ENCODE measurements around the gene MRPL58.
A peak's percentile ranks its signal among the peaks of the same experiment; 100 is the strongest.

MRPL58 gene

DNA sequence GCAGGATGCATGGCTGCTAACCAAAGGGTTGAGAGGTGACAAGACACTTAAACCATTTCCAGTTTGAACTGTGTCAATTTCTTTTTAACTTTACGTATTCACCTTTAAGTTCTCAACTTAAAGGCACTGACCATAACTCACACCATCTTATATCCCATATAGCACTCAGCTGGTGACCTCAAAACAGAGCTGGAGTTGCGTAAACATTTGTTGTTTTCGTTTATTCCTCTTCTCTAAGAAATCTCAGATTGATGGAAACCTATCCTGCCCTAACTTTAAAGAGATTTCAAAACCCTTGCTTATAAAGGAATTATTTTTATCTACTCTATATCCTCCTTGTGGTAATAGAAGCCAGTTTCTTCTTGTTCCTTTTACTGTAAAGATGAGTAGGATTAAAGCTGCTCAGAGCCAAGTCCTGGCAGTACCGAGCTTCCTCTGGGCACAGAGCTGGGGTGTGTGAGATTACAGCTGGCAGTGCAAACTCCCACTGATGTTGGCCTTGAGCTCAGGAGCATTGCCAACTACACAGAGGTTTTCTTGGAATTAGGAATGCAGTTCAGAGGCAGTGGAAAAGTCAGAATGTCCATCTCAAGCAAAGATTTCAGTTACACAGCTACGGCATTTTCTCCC is 35.9 kb downstream of the MRPL58 start:
- no peak for DNase-seq

DNA sequence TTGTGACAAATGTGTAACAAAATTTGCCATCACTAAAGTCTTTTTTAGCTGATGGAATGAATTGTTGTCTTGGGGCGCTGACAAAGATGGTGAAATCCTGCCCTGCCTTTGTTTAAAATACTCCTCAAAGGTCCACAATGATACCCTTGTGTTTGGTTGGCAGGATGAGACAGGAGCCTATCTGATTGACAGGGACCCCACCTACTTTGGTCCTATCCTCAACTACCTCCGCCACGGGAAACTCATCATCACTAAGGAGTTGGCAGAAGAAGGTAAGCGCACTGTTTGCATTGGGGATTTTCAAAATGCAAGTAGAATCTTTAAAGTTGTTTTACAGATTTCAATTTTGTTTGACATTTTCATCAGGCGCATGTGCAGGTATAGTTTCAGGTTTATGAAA is 36.6 kb downstream of the MRPL58 start:
- no peak for DNase-seq

DNA sequence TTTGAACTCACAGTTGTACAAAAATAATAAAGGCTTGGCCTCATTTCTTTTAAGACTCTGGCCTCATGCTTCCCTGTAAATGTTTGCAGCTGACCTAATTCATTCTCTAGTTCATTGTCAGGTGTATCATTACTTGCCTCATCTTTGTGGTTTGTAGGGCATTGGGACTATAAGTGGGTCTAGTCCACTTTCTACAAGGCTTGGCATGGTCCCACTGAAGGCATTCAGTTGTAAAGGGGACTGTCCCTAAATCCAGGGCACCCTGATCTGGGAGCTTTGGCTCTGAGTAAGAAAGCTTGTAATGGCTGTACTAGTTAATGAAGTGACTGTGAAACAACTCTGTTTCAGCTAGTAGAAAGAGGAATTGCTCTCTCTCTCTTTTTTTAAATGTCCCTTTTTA is 37.2 kb downstream of the MRPL58 start:
- no peak for DNase-seq

DNA sequence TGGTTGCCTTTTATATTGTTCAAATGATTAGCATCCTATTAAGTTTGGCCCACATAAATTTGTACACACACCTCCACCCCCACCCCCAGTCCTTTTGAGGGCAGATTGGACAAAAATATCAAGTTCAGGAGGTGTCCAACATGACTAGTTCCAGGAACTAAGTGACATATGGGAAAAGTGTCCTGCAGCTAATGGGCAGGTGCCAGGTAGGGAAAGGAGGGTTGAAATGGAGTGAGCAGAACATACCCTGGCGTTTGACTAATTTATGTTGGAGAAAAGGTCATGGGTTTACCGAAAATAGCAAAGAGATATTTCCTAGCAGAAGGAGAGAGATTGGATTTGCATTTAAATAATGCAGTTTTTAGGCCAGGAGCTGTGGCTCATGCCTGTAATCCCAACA is 39.5 kb downstream of the MRPL58 start:
- DNase-seq, result no peak

DNA sequence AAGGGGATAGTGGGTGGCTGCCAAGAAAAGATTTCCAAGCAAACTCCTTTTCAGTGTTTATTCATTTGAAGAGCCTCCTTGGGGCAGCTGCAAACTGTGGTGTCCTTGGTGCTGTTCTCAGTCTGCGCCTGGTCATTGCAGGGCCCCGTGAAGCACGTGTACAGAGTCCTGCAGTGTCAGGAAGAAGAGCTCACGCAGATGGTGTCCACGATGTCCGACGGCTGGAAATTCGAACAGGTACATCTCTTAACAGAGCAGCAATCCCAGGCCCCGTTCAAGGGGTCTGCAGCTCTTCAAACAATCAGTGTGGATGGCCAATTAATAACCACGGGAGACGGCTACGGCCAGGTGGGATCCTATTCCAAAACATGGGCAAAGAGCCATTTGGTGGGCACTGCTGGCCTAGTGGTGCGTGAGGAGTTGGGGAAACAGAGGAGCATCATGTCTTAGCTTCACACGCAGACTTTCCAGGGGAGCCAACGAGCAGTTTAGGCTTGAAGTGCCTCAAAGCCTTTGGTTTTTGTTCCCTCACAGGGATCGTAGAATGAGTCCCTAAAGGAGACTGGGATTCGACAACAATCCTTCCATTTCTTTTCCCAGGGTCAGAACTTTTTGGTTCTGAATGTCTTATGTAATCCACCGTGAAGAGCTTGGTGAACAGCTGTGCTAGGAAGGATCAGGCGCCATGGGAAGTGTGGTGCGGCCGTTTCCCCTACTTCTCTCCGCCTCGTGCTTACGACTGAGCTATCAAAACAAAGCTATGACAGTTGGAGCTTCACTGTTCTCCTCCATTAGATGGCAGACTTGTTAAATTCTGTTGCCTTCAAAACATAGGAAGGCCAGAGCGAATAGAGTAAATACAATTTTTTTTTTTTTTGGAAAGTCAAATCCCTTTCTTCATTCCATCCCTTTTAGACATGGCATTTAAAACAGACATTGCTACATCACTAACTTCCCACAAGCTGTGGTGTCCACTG is 47.2 kb downstream of the MRPL58 start:
- DNase-seq, result peak; percentile 72

DNA sequence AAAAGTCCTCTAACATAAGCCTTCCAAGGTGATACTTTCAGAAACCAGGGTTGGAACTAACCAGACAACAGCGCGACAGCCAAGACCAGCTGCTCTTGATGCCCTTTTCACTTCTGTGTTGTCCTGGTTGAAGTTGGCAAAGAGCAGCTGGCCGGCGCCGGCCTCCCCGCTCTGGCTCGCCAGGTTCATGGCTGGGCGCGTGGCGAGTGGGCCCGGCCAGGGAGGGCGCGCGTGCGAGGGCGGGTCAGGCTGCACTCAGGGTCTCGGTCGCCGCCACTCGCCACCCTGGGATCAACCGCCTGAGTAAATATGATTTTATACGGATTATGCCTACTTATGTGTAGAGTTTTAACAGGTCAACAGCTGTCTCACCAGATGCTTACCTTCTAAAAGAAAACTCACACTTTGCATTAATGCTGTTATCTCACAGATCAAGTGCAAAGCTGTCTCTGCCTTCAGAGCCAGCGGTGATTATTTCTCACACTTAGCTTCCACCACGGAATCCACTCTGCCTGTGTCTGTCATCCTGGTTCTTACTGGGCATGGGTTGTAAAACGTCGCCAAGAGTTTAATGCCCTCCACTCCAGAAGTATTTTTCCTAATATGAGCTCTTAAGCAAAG is 48.1 kb downstream of the MRPL58 start:
- DNase-seq, result no peak

DNA sequence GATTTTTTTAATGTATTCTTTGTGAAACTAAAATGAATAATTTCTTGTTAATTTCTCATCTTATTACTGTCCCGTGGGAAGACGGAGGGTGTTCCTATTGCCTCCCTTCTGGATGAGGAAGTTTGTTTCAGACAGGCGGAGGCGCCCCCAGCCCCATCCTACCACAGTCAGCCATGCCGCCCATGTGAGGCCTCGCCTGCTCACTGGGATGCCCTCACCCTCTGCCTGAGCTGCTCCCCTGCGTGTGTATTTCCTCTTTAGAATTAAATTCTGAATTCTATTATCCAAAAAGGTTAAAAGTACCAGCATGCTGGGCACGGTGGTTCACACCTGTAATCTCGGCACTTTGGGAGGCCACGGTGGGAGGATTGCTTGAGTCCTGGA is 48.6 kb downstream of the MRPL58 start:
- no peak for DNase-seq

DNA sequence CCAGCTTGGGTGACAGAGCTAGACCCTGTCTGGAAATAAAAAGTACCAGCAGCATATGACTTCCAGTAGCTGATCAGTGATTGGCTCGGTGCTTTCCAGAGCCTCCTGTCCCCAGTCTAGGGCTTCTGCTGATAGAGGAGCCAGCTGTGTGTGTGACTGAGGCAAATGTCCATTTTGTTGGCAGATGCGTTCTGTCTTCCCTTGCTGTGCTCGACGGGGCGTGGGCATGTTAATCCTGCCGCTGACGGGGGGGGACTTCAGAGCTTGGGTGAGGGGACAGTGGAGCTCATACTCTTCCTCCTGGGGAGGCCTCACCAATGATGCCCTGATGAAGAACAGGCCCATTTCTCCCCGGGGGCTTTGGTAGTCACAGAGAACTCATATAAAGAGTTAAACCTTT is 49.1 kb downstream of the MRPL58 start:
- no peak for DNase-seq

DNA sequence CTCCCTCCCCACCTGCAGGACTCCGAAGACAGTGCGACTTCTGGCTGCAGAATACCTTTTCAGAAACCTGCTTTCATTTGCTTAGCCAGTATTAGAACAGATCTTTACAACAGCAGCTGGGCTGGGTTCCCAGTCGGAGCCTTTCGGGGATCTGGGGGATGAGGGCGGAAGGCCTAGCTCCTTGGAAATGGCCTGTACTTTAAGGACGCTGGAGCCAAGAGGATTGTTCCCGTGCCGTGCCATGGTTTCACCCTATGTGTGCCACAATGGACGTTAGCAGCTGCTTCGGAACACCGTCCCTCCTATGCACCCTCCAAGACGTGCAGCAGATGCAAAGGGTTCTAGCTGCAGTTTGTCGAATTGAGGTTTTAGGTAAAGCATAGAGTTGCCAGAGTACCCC is 50.7 kb downstream of the MRPL58 start:
- DNase-seq, result no peak

DNA sequence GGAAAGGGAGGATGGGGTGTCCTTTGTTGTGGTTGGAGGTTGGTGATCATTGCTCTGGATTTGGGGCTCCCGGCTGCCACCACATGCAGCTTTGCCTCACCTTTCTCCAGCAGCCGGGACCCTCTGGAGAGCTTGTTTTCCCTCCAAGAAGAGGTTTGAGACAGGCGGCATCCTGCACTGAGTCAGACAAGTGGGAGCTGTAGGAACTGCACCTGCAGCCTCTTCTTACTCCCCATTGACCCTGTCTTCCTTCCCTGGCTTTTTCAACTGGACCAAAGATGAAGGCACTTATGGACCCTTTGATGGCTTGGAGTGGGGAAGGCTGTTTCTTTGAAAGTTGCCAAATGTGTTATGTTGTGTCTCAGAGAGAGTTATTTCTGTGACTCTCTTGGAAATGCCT is 51.2 kb downstream of the MRPL58 start:
- no peak for DNase-seq

DNA sequence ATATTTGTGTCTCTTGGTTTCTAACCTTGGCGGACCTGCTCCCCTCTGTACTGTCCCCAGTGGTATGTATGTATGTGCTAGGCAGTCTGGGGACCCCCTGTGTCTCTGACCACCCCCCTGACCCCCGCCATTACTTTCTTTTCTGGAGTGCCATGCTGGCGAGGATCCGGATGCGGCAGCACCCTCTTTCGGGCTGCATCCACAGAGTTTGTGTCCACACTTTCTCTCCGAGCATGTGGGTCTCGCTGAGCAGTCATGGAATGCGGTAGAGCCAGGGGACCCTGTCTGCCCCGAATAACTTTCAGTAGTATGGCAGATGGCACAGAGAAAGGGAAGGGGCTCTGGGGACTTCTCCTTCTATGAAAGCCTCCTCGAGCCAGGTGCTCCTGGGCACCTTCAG is 51.6 kb downstream of the MRPL58 start:
- DNase-seq, result no peak

DNA sequence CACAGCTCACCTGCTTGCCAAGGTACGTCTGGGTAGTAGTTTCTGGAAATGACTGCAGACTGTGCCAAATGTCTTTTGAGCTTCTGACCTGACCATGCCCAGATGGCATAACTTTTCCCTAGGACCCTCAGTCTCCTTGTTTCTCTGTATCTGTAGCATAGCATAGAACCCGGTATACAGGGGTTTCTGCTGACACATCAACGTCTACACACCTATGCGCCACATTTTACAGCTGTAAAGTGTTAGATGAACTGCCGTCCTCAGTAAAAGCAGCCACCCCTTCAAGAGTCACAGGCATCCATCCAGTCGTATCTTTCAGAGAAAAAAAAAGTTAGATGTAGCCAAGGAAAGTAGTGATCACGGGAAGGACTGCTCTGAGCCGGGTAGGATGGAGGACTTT is 52.0 kb downstream of the MRPL58 start:
- DNase-seq, result no peak

DNA sequence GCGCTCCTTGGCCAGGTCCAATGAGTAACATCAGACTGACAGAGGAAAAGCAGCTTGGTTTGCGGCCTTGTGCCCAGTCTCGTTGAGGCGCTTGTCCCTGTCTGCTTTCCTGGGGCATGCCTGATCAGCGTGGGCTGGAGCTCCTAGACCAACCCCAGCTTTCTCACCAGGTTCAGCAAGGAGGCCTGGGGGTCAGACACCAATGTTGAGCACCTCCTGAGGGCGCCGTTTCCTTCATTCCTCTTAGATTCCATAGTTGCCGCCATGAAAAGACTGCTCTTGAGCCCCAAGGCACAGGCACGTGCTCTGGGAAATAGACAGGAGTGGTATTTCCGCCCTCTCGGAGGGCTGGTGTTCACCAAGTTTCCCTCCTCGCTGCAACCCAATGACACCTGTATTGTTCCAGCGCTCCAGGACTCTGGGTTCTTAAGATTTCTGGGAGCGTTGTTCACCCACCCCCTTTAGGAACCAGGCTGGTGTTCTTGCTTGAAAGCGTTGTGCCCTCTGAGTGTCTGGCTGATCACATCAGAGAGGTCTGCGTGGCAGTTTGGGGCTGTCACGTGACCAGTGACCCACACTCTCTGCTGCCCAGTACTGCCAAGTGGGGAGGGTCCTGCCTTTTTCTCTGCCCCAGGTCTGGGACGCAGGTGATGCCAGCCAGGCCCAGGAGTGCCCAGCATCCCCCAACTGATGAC is 52.5 kb downstream of the MRPL58 start:
- DNase-seq, result no peak

DNA sequence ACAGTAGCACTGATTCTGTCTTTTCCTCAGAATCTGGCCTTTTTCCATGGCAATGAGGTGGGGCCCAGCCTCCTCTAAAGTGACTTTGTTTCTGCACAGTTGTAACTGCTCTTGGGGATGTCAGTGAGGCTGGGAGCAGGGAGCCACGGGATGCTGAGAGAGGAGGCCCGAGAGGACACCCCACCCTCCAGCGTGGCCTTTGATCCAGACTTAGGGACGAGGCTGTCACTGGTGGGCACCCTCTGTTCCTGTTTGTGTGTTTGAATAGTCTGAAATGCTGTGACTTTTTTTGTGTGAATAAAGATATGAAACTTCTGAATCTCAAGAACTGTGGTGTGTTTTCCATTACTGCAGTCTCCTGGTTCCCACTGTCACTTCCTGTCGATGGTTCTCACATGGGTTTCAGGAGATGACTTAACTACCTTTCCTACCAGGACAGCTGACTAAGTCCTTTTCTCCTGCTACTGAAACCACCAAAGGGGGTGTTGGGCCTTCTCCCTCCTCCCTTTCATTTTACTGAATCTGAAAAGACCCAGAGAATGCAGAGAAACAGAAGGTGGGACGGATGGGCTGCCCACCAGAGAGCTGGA is 53.2 kb downstream of the MRPL58 start:
- peak; percentile 40 for DNase-seq

DNA sequence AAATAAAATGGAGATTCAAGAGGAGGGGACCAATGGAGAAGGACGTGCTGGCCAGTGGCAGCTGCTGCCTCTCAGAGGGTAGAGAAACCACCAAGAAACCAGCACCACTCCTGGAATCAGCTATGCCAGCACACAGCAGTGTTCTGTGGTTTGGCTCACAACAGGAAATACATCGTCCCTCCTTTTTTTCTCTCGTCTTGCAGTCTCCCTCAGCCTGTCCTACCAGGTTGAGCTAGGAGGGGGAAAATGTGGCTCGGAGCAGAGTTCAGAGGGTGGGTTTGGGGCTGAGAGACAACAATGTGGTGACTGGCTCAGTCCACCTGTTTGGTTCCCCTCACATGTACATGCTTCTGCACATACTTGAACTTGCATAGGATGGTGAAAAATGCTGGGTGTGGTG is 55.4 kb downstream of the MRPL58 start:
- DNase-seq, result no peak

DNA sequence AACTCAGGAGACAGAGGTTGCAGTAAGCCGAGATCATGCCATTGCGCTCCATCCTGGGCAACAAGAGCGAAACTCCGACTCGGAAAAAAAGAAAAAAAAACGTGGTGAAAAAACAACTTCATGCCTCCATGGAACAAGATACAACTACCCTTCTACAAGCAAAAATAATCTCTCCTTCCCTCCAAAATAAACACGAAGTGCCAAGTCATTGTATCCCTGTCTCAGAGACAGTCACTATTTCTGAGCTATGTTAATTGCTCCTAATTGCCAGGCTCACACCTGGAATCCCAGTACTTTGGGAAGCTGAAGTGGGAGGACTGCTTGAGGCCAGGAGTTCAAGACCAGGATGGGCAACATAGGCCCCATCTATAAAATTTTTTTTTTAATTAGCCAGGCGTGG is 56.3 kb downstream of the MRPL58 start:
- no peak for DNase-seq

DNA sequence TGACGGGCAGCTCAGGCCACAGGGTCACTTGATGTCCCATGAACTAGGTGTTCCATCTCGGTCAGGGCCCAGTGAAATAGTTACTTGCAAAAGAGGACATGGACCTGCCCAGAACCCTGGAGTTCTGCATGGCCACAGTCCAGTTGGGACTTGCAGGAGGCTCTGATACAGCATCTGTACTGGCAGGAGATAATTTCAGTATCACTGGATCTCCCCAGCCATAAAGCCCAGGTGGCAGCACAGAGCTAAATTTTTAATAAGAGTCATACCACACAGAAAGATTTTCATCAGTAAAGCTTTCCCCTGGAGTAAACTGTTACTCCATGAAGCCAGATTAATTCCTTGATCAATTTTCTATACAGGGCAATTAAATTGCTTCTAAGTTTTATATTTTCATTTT is 57.3 kb downstream of the MRPL58 start:
- DNase-seq, result no peak
